GM12878 (cell line): ENCODE data around the gene ANGPTL4. TPM values are rescaled to one million over a fixed set of nuclear protein-coding genes. Genes with fewer than 3 reads are reported as not detected.

Experiments
- ATAC-seq: fragments of 200-7000 bp; cut with Tn5 transposase; 3 replicates; pipeline ENCODE4 v1.9.1; 2020; ENCODE audit warnings: mild to moderate bottlenecking, moderate library complexity
- BruUV-seq: library from RNA; stranded (reverse); fragments of 400-500 nt; replicated peaks from 2 replicates; lab custom pipeline; 2021; lab: Mats Ljungman, UMichigan
- CTCF ChIA-PET: fragments of 300-600 bp; sonication (Branson Sonifier 250); formaldehyde crosslinking; extraction: SDS; loops from one replicate; lab custom pipeline; 2021; ENCODE audit warnings: inconsistent platforms; lab: Yijun Ruan, JAX
- POLR2A ChIA-PET: fragments of 350-600 bp; formaldehyde crosslinking; extraction: SDS; loops from one replicate; lab custom pipeline; 2021; ENCODE audit warnings: inconsistent platforms; lab: Charles Lee
- RAD21 ChIA-PET: fragments of 300-600 bp; sonication (Branson Sonifier 250); formaldehyde crosslinking; loops from one replicate; lab custom pipeline; 2023; ENCODE audit warnings: antibody characterized with exemption; ENCODE audit not compliant: unreplicated experiment; lab: Charles Lee
- SMC1A ChIA-PET: fragments of 300-600 bp; sonication (Branson Sonifier 250); formaldehyde crosslinking; loops from one replicate; lab custom pipeline; 2023; ENCODE audit not compliant: unreplicated experiment, uncharacterized antibody; lab: Charles Lee
- DNase-seq: peaks from one replicate; pipeline ENCODE4 v3.0.0-alpha.2; 2011; ENCODE audit warnings: low read depth, low spot score
- FAIRE-seq: peaks from 3 replicates; lab custom pipeline; 2011; peaks lifted over from hg19 to GRCh38; lab: Jason Lieb, UNC
- H2AFZ ChIP-seq: 2 replicates; pipeline ENCODE4 v1.6.0; 2011; ENCODE audit warnings: low read depth, low read length, control low read depth; ENCODE audit not compliant: control insufficient read depth
- H3K27ac ChIP-seq: 2 replicates; pipeline ENCODE4 v1.5.1; 2011; ENCODE audit warnings: control low read depth; ENCODE audit not compliant: control insufficient read depth, insufficient read depth
- H3K27me3 ChIP-seq, 2 experiments: replicated peaks in 1 of 2; 2 replicates each; pipeline versions ENCODE4 v1.6.0 to v1.6.1; 2011; ENCODE audit warnings: low read length in 1 of 2; ENCODE audit not compliant: control insufficient read depth in 2 of 2, insufficient read depth in 2 of 2
- H3K36me3 ChIP-seq, 2 experiments: 2 replicates each; pipeline ENCODE4 v1.5.1; 2011; ENCODE audit warnings: low read length in 1 of 2; ENCODE audit not compliant: control insufficient read depth in 2 of 2, insufficient read depth in 2 of 2
- H3K4me1 ChIP-seq: 2 replicates; pipeline ENCODE4 v1.6.1; 2011; ENCODE audit warnings: mild to moderate bottlenecking, low read length, moderate library complexity, mixed read lengths; ENCODE audit not compliant: control insufficient read depth, insufficient read depth
- H3K4me2 ChIP-seq: 2 replicates; pipeline ENCODE4 v1.6.0; 2011; ENCODE audit warnings: control low read depth; ENCODE audit not compliant: control insufficient read depth, insufficient read depth
- H3K4me3 ChIP-seq: fragments of 200-600 bp; sonication (generic); 2 replicates; pipeline ENCODE4 v1.5.1; 2016
- H3K79me2 ChIP-seq: 2 replicates; pipeline ENCODE4 v1.6.0; 2011; ENCODE audit warnings: low read length; ENCODE audit not compliant: control insufficient read depth, insufficient read depth
- H3K9ac ChIP-seq: 2 replicates; pipeline ENCODE4 v1.8.0; 2011; ENCODE audit warnings: low read length, control low read depth, mixed read lengths; ENCODE audit not compliant: control insufficient read depth, insufficient read depth
- H3K9me3 ChIP-seq: replicated peaks from 3 replicates; pipeline ENCODE4 v1.5.1; 2011; ENCODE audit warnings: mild to moderate bottlenecking, low read length; ENCODE audit not compliant: control insufficient read depth, insufficient read depth
- H4K20me1 ChIP-seq: 2 replicates; pipeline ENCODE4 v1.6.0; 2011; ENCODE audit not compliant: control insufficient read depth, insufficient read depth
- CREM ChIP-seq: IDR thresholded peaks from 2 replicates; pipeline ENCODE4 v1.6.1; 2014; ENCODE audit warnings: antibody characterized with exemption, low read depth
- EED ChIP-seq: sonication (generic); IDR thresholded peaks from 2 replicates; pipeline ENCODE4 v1.6.1; 2016; ENCODE audit warnings: antibody characterized with exemption, low read depth
- EGR1 ChIP-seq, 2 experiments: IDR thresholded peaks; 1 replicate in 1 of 2; 2 replicates in 1 of 2; pipeline ENCODE4 v1.6.1; 2011 to 2012; ENCODE audit warnings: low read depth in 2 of 2, low read length in 2 of 2, borderline replicate concordance in 1 of 2, mild to moderate bottlenecking in 1 of 2, moderate library complexity in 1 of 2
- LARP7 ChIP-seq: fragments of 450-650 bp; IDR thresholded peaks from 2 replicates; pipeline ENCODE4 v1.6.1; 2017; ENCODE audit warnings: mild to moderate bottlenecking
- RFX5 ChIP-seq: IDR thresholded peaks from 2 replicates; pipeline ENCODE4 v1.6.1; 2011; ENCODE audit warnings: low read depth, low read length, improper control_type of control experiment
- STAT3 ChIP-seq: IDR thresholded peaks from 2 replicates; pipeline ENCODE4 v1.6.1; 2011; ENCODE audit warnings: low read depth, low read length, improper control_type of control experiment
- TCF7 ChIP-seq: IDR thresholded peaks from 2 replicates; pipeline ENCODE4 v1.6.1; 2014; ENCODE audit warnings: antibody characterized with exemption, borderline replicate concordance
- WGBS: methylation state at CpG from one replicate; pipeline ENCODE4 v1.1.6; 2016; ENCODE audit warnings: low lambda C conversion rate; ENCODE audit not compliant: insufficient replicate concordance, insufficient coverage; ENCODE audit errors: missing lambda C conversion rate; 5-methylcytosine and 5-hydroxymethylcytosine counted together
- in situ Hi-C: fragments of 300-500 bp; cut with MboI; formaldehyde crosslinking; loops from 9 replicates; pipeline ENCODE4 v1.14.3; 2018; ENCODE audit warnings: mixed read lengths
- intact Hi-C: fragments of 100-400 bp; cut with micrococcal nuclease; formaldehyde crosslinking; loops from one replicate; pipeline ENCODE4 v1.14.2; 2022; ENCODE audit not compliant: unreplicated experiment
- polyA plus RNA-seq, 11 experiments: library from polyadenylated mRNA; depleted of rRNA in 4 of 11; unstranded in 6 of 11; stranded (reverse) in 5 of 11; fragments of >200 nt; fragmentation: Nextera tagmentation in 4 of 11; fragmentation: Illumina TruSeq in 1 of 11; extraction: Ambion mirVana in 4 of 11; extraction: Trizol in 1 of 11; gene quantifications; 1 replicate in 1 of 11; 2 replicates in 10 of 11; pipeline versions ENCODE4 v1.2.1 to v1.2.3, GENCODE V29; 2011 to 2016; ENCODE audit warnings: inconsistent platforms in 2 of 11, missing spikeins in 2 of 11, low read depth in 1 of 11
- total RNA-seq, 4 experiments: library from RNA; depleted of rRNA in 3 of 4; stranded (reverse); fragments of >200 nt in 3 of 4; fragmentation: Illumina TruSeq in 1 of 4; extraction: Trizol in 1 of 4; gene quantifications; 2 replicates each; pipeline versions ENCODE4 v1.2.1 to v1.2.3, GENCODE V29; 2013 to 2021

The ANGPTL4 gene
- total and polyA plus RNA-seq, 10 of the 15 experiments (the other 5 are each of a cell fraction or from before 2014, with no cell fraction given) = 0.45 TPM; not detected in 9

DNA sequence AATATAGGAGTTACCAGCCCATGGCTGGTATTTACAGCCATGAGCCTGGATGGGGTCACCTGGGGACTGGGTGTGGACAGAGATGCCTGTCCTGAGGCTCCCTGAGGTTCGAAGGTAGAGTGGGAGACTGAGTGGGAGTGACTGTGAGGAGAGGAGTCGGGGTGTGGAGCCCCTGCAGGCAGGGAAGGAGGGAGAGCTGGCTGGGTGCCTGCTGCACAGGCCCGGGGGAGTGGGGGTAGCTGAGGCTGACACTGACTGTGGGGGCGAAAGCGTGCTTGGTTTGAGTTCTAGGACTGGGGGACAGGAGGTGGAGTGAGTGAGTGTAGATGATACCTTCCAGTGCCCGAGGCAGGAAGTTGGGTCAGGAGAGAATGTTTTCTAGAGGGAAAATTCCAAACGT lies 33.3 kb downstream of the ANGPTL4 start:
- SMC1A ChIA-PET = interaction anchor here (0.8 kb wide), 1 partner anchor 43 kb away, joined by 3 read pairs; no protein-coding TSS in a partner anchor
- POLR2A ChIA-PET = no interaction called here
- Histone ChIP-seq H4K20me1 (no peaks in the 10 kb centered on the region; the same call in 1 of the 2 replicates), H3K4me3 (no peak overlapping the region), H3K9me3 (no peaks in the 10 kb centered on the region), H3K4me1 (peaks cover 5% of the 10 kb centered on the region; the same call in 1 of the 2 replicates), H3K9ac (no peak overlapping the region), H3K4me2 (no peak overlapping the region), H3K79me2 (peaks cover 19% of the 10 kb centered on the region), H3K27ac (no peak overlapping the region), H3K27me3 (no peaks in the 10 kb centered on the region), H3K36me3 (peaks cover 3 to 16% of the 10 kb centered on the region in 2 experiments; a peak in 3 of 4 replicates), H2AFZ (no peak overlapping the region)
- DNase-seq = no peak
- RAD21 ChIA-PET = no interaction called here
- CTCF ChIA-PET = interaction anchor here (1.0 to 3.0 kb wide), 4 partner anchors 43 to 127 kb away, joined by 3 to 18 read pairs (median 4); no protein-coding TSS in a partner anchor
- no peak for ATAC-seq
- intact Hi-C loops (loop anchor here (5.0 kb wide), 1 partner anchor 130 kb away; no protein-coding TSS in a partner anchor), in situ Hi-C loops (no loop called here)
- FAIRE-seq = no peak
- WGBS = 36% methylated on average over 6 of the region's 7 CpGs
- TF ChIP-seq CREM (no peak), EED (no peak), TCF7 (no peak), RFX5 (no peak), EGR1 (IDR thresholded peaks at IDR 0.05; ENCODE audit: borderline replicate concordance in 1 of 2, low read depth in 2 of 2, low read length in 2 of 2) (no peak), LARP7 (no peak), STAT3 (no peak)
- no TSS peak for BruUV-seq
